ENCODE data around the gene RFTN2. TPM values are rescaled to one million over a fixed set of nuclear protein-coding genes. Genes with fewer than 3 reads are reported as not detected.
"Not testable (repeated sequence)": the region's sequence is repeated elsewhere in the genome, so short reads cannot be mapped to it uniquely, and the experiment has no call there.

RFTN2 gene
- total RNA-seq, 1 donor from 2014 or later: 5.7 TPM

GRCh38 chr2:197705121-197705911 lies 29.9 kb upstream of the RFTN2 start, which contains the start of gene MARS2:
MARS2 (plus strand) TSS chr2:197705369; CDS start chr2:197705406, 37 bp downstream.
- H3K27ac Mint-ChIP-seq: peak within 1 kb of the TSS; percentile 89
- no peak for TF ChIP-seq CTCF (IDR thresholded peaks at IDR 0.05; ENCODE audit: unreplicated experiment)
- peak; percentile 89 for DNase-seq (ENCODE audit: low spot score, unreplicated experiment)
- H3K27me3 Mint-ChIP-seq: no peaks in the 10 kb centered on the region
- H3K36me3 Mint-ChIP-seq (ENCODE audit: insufficient read depth): no peaks in the 10 kb centered on the region
- peak within 1 kb of the TSS; percentile 86 for H3K4me3 Mint-ChIP-seq (ENCODE audit: low read depth)
- no peaks in the 10 kb centered on the region for H3K9me3 Mint-ChIP-seq (ENCODE audit: low read depth)
- H3K4me1 Mint-ChIP-seq (ENCODE audit: low read depth): peaks cover 25% of the 10 kb centered on the region

GRCh38 chr2:197704434-197705120 lies 29.2 kb upstream of the RFTN2 start:
- no peak for DNase-seq (ENCODE audit: low spot score, unreplicated experiment)
- H3K27ac Mint-ChIP-seq: peak overlapping the region; percentile 89
- peaks cover 25% of the 10 kb centered on the region for H3K4me1 Mint-ChIP-seq (ENCODE audit: low read depth)
- no peaks in the 10 kb centered on the region for H3K9me3 Mint-ChIP-seq (ENCODE audit: low read depth)
- no peaks in the 10 kb centered on the region for H3K27me3 Mint-ChIP-seq
- no peak for TF ChIP-seq CTCF (IDR thresholded peaks at IDR 0.05; ENCODE audit: unreplicated experiment)
- peak overlapping the region; percentile 86 for H3K4me3 Mint-ChIP-seq (ENCODE audit: low read depth)
- H3K36me3 Mint-ChIP-seq (ENCODE audit: insufficient read depth): no peaks in the 10 kb centered on the region

GRCh38 chr2:197700960-197701359 lies 25.6 kb upstream of the RFTN2 start:
- no peak for DNase-seq (ENCODE audit: low spot score, unreplicated experiment)
- no peak overlapping the region for H3K4me3 Mint-ChIP-seq (ENCODE audit: low read depth)
- H3K9me3 Mint-ChIP-seq (ENCODE audit: low read depth): peaks cover 6% of the 10 kb centered on the region
- TF ChIP-seq CTCF (IDR thresholded peaks at IDR 0.05; ENCODE audit: unreplicated experiment): no peak
- peaks cover 6% of the 10 kb centered on the region for H3K36me3 Mint-ChIP-seq (ENCODE audit: insufficient read depth)
- peak overlapping the region; percentile 18 for H3K27ac Mint-ChIP-seq
- peaks cover 2% of the 10 kb centered on the region for H3K4me1 Mint-ChIP-seq (ENCODE audit: low read depth)
- no peaks in the 10 kb centered on the region for H3K27me3 Mint-ChIP-seq

GRCh38 chr2:197699724-197700123 lies 24.3 kb upstream of the RFTN2 start:
- H3K9me3 Mint-ChIP-seq (ENCODE audit: low read depth): peaks cover 11% of the 10 kb centered on the region
- H3K36me3 Mint-ChIP-seq (ENCODE audit: insufficient read depth); H3K4me1 Mint-ChIP-seq (ENCODE audit: low read depth); H3K4me3 Mint-ChIP-seq (ENCODE audit: low read depth); H3K27ac Mint-ChIP-seq; DNase-seq (ENCODE audit: low spot score, unreplicated experiment); H3K27me3 Mint-ChIP-seq: not testable (repeated sequence)

GRCh38 chr2:197696571-197696970 lies 21.2 kb upstream of the RFTN2 start:
- not testable (repeated sequence) for H3K4me3 Mint-ChIP-seq (ENCODE audit: low read depth); H3K36me3 Mint-ChIP-seq (ENCODE audit: insufficient read depth); H3K4me1 Mint-ChIP-seq (ENCODE audit: low read depth); DNase-seq (ENCODE audit: low spot score, unreplicated experiment); H3K27ac Mint-ChIP-seq; H3K27me3 Mint-ChIP-seq
- H3K9me3 Mint-ChIP-seq (ENCODE audit: low read depth): peaks cover 16% of the 10 kb centered on the region

GRCh38 chr2:197695971-197696370 lies 20.6 kb upstream of the RFTN2 start:
- not testable (repeated sequence) for H3K4me3 Mint-ChIP-seq (ENCODE audit: low read depth); DNase-seq (ENCODE audit: low spot score, unreplicated experiment); H3K27me3 Mint-ChIP-seq; H3K4me1 Mint-ChIP-seq (ENCODE audit: low read depth); H3K36me3 Mint-ChIP-seq (ENCODE audit: insufficient read depth); H3K27ac Mint-ChIP-seq
- H3K9me3 Mint-ChIP-seq (ENCODE audit: low read depth): peaks cover 16% of the 10 kb centered on the region

GRCh38 chr2:197695206-197695605 lies 19.8 kb upstream of the RFTN2 start:
- peaks cover 16% of the 10 kb centered on the region for H3K9me3 Mint-ChIP-seq (ENCODE audit: low read depth)
- not testable (repeated sequence) for H3K4me3 Mint-ChIP-seq (ENCODE audit: low read depth); H3K36me3 Mint-ChIP-seq (ENCODE audit: insufficient read depth); H3K4me1 Mint-ChIP-seq (ENCODE audit: low read depth); DNase-seq (ENCODE audit: low spot score, unreplicated experiment); H3K27me3 Mint-ChIP-seq; H3K27ac Mint-ChIP-seq

Data from progenitor cell of endocrine pancreas (in vitro differentiated cells).